ENCODE measurements around the gene HSD11B2. TPM values are rescaled to one million over a fixed set of nuclear protein-coding genes. Genes with fewer than 3 reads are reported as not detected.

The HSD11B2 gene
- total RNA-seq, 2 donors from 2014 or later, result 11.4 to 35.6 TPM

DNA sequence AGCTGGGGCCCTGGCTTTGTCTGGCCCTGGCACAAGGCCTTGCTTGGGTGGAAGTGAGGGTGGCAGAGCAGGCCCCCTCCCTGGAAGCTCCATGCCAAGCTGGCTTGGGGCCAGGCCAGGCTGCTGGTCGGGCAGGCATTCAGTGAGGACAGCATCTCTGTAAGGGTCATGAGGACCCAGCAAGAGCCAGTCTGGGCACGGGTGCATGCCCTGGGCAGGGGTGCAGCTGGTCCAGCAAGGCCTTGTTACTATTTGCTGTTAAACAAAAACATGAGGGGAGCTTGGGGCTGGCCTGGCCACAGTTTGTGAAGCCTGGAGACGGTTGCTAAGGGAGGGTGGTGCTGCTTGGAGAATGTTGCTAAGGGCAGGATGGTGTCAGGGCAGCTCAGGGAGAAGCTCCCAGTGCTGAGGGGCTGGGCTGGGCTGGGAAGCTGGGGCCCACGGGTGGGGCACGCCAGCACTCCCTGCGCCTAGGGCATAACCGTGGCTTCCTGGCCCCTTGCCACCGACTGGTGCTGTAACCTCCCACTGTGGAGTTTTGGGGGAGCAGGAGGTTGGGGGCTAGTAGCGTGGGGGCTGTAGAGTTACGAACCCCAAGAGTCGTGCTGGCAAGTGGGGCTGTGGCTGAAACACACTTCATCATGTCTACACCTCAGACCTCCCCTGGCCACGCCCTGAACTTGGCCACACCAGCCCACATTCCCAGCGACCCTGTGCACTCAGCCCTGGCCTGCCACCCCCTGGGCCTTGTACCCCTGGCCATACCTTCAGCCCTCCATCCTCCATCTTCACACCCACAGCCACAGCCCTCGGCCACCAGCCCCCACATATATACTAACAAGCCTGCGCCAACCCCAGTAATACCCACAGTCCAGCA, 39.3 kb upstream of the HSD11B2 start:
- no peak for DNase-seq (ENCODE audit: low spot score)
- H3K36me3 ChIP-seq, result no peaks in the 10 kb centered on the region
- intact Hi-C loops (cut with DNase I), result loop anchor here (10.0 kb wide), 1 partner anchor 107 kb away; no protein-coding TSS in a partner anchor
- no peaks in the 10 kb centered on the region for H3K9me3 ChIP-seq
- H3K4me1 ChIP-seq (replicated peaks), result peaks cover 13% of the 10 kb centered on the region
- H3K27me3 ChIP-seq (replicated peaks; ENCODE audit: insufficient read depth), result no peaks in the 10 kb centered on the region
- WGBS, result 67% methylated on average over 15 of the region's 15 CpGs
- no peak overlapping the region for H3K27ac ChIP-seq
- TF ChIP-seq POLR2AphosphoS5 (IDR thresholded peaks at IDR 0.05), result no peak
- TF ChIP-seq, protein P1, sequence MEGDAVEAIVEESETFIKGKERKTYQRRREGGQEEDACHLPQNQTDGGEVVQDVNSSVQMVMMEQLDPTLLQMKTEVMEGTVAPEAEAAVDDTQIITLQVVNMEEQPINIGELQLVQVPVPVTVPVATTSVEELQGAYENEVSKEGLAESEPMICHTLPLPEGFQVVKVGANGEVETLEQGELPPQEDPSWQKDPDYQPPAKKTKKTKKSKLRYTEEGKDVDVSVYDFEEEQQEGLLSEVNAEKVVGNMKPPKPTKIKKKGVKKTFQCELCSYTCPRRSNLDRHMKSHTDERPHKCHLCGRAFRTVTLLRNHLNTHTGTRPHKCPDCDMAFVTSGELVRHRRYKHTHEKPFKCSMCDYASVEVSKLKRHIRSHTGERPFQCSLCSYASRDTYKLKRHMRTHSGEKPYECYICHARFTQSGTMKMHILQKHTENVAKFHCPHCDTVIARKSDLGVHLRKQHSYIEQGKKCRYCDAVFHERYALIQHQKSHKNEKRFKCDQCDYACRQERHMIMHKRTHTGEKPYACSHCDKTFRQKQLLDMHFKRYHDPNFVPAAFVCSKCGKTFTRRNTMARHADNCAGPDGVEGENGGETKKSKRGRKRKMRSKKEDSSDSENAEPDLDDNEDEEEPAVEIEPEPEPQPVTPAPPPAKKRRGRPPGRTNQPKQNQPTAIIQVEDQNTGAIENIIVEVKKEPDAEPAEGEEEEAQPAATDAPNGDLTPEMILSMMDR (IDR thresholded peaks at IDR 0.05), result no peak
- no peak for TF ChIP-seq POLR2A (IDR thresholded peaks at IDR 0.05)
- H3K4me3 ChIP-seq, result no peak overlapping the region

DNA sequence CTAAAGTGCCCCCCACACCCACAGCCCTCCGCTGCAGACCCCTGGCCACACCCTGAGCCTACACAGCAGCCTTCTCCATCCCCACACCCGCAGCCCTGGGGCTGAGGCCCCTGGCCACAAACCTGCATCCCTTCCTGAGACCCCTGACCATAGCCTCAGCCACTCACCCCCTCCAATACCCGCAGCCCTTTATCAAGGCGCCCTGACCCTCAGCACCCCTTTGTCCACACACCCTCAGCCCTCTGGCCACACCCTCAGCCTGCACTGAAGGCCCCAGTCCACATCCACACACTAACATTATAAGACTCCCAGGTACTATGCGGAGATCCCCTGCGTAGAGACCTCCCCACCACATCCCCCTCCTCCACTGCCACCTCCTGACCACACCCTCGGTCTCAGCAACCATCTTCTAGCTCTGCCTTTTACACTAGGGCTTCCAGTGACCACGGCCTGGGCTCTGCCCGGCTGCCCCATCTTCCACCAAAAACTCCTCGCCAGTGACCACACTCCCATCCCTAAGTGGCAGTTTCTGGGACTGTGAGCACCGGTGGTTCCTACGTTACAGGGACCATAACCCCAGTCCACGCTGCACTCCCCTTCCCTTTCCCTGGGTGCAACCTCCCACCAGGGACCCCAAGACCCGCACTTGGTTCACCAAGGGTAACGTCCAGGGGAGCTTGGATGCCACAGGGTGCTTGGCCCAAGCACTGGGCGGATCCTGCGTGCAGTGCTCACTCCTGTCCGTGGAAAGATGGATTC, 38.4 kb upstream of the HSD11B2 start:
- Histone ChIP-seq H3K27ac (no peak overlapping the region), H3K4me1 (replicated peaks) (peaks cover 14% of the 10 kb centered on the region), H3K27me3 (replicated peaks; ENCODE audit: insufficient read depth) (no peaks in the 10 kb centered on the region), H3K36me3 (no peaks in the 10 kb centered on the region), H3K9me3 (no peaks in the 10 kb centered on the region), H3K4me3 (peak overlapping the region in 1 of 2 donors; percentile 15)
- WGBS, result 80% methylated on average over 18 of the region's 18 CpGs
- TF ChIP-seq POLR2AphosphoS5 (IDR thresholded peaks at IDR 0.05), result no peak
- TF ChIP-seq, protein P1 (IDR thresholded peaks at IDR 0.05), result no peak
- TF ChIP-seq POLR2A (IDR thresholded peaks at IDR 0.05), result no peak
- intact Hi-C loops (cut with DNase I), result loop anchor here (10.0 kb wide), 1 partner anchor 108 kb away; no protein-coding TSS in a partner anchor
- DNase-seq (ENCODE audit: low spot score), result no peak

DNA sequence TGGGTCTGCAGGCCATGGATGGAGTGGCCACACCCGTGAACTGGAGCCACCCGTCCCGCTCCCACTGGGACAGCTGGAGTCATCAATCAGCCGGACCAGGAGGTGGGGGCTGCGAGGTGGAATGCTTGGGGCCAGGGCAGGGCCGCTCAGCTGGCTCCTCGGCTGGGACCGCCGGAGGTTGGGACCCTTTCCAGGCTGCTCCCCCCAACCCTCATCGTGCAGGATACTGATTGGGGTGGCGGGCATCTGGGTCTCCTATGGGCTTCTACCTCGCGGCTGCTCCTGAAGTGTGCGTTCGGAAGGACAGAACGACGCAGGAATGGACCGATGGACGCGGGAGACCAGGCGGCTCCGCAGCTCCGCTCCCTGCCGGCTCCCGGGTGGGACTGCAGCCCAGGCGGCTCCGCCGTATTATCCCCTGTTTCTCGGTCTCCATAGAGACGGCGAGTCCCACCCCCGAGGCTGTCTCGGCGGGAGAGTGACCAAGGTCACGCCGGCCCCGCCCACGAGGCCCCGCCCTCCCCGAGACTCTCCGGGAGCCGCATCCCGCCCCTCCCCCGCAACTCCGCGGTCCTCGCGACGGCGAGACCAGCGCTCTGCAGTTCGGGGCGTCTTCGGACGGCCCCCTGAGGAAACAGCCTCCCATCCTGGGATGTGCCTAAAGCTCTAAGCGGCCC, 37.7 kb upstream of the HSD11B2 start, which contains the start of gene TPPP3:
Gene TPPP3, minus strand, starts transcription at position 388 of the 677 bp plus-strand sequence. CDS start 2,387 bp downstream, outside the sequence.
- Histone ChIP-seq H3K27me3 (replicated peaks; ENCODE audit: insufficient read depth) (no peaks in the 10 kb centered on the region), H3K9me3 (no peaks in the 10 kb centered on the region), H3K36me3 (no peaks in the 10 kb centered on the region), H3K4me3 (peak within 1 kb of the TSS; percentile 15 to 20), H3K4me1 (replicated peaks) (peaks cover 14% of the 10 kb centered on the region), H3K27ac (peak within 1 kb of the TSS; percentile 12 to 49)
- intact Hi-C loops (cut with DNase I), result loop anchor here (10.0 kb wide), 1 partner anchor 108 kb away; no protein-coding TSS in a partner anchor
- 8% methylated on average over 28 of the region's 56 CpGs for WGBS
- peak; percentile 26 for TF ChIP-seq POLR2AphosphoS5 (IDR thresholded peaks at IDR 0.05)
- TF ChIP-seq POLR2A (IDR thresholded peaks at IDR 0.05), result peak; percentile 17
- TF ChIP-seq, protein P1 (IDR thresholded peaks at IDR 0.05), result peak in 3 of 4 experiments; percentile 29 to 68 (median 58)
- no peak for DNase-seq (ENCODE audit: low spot score)

DNA sequence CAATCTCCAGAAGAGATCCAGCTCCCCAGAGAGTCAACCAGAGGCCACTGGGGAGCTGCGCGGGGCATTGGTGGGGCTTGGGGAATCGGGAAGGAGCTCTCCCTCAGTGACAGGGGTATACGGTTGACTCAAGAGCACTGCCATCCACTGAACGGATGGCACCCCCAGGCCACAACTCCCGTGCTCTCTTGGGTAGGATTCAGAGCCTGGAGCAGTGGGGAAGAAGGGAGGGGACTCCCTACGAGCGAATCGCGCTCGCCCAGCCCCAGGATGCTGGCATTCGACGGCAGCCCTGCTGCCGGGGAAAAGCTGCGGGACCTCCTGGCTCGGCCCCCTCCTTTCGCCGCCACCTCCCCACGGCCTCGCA, 37.1 kb upstream of the HSD11B2 start:
- H3K36me3 ChIP-seq, result no peaks in the 10 kb centered on the region
- TF ChIP-seq POLR2A (IDR thresholded peaks at IDR 0.05), result no peak
- DNase-seq (ENCODE audit: low spot score), result no peak
- H3K9me3 ChIP-seq, result no peaks in the 10 kb centered on the region
- H3K4me3 ChIP-seq, result peak overlapping the region; percentile 15 to 20
- no peaks in the 10 kb centered on the region for H3K27me3 ChIP-seq (replicated peaks; ENCODE audit: insufficient read depth)
- 8% methylated on average over 19 of the region's 20 CpGs for WGBS
- H3K4me1 ChIP-seq (replicated peaks), result peaks cover 14% of the 10 kb centered on the region
- peak overlapping the region; percentile 12 to 49 for H3K27ac ChIP-seq
- intact Hi-C loops (cut with DNase I), result loop anchor here (10.0 kb wide), 1 partner anchor 109 kb away; no protein-coding TSS in a partner anchor

Measured in prostate gland (tissue), 2 donors.